Measurements from ENCODE around the gene RASGEF1C.
A peak's percentile ranks its signal among the peaks of the same experiment; 100 is the strongest.
"Not testable (repeated sequence)": the region's sequence is repeated elsewhere in the genome, so short reads cannot be mapped to it uniquely, and the experiment has no call there.

The RASGEF1C gene

DNA sequence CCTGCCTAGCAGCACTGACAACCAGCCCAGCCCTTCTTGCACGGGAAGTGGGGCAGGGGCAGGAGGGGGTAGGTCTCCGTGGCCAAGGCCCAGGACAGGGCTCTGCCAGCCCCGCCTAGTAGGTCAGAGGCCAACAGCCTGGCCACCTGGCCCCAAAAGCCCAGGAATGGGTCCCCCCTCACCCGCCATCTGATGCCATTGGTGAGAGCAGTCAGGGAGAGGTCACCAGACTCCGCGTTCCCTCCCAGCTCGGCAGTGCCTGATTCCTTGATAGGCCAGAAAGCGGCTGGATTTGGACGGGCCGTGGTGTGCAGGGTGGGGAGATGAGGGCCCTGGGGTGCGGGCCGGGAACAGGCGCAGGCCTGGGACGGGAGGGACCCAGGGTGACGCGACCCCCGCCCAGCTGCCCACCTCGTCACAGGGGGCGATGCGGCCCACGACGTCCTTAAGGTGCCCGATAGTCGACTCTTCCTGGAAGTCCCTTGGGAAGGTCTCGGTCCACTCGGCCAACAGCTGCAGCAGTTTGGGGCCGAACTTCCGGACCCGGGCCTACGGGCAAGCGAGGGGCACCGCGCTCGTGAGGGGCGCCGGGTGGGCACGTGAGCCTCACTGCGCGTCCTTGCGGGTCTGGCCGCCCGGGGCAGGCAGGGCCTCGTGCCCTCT is 72.9 kb downstream of the RASGEF1C start:
- DNase-seq (ENCODE audit: low spot score), result no peak

DNA sequence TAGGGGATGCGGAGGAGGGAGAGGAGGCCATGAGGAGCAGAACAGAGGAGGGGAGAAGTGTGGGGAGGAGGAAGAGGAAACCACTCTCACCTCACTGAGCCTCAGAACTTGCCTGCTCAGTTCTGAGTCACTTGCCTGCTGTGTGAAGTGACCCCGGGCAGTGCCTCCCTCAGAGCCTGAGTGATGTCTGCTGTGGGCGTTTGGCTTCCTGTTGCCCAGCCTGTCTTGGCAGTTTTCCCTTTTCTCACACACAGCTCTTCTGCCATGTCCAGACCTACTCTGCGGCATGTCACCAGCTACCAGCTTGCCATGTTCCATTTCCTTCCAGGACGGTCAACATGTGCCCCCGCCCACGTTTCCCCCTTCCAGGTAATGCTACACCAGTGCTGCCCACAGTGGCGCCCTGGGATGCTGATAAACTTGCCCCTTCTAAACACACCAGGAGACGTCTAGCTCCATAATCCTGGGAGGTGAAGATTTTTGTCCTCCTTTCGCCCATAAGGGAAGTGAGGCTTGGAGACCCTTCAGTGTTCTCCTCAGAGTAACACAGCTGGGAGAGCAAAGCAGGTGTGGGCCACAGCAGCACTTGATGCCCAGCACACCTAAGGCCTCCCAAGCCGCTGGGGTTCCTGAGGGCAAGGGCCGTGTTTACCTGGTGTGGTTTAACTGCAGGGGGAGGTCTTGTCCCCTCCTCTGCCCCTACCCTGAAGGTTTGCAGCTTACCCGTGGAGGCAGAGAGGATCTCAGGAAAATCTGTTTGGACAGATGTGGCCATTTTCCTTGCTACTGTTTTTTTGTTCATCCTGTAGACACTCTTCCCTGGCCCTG is 73.7 kb downstream of the RASGEF1C start:
- DNase-seq (ENCODE audit: low spot score), result no peak

DNA sequence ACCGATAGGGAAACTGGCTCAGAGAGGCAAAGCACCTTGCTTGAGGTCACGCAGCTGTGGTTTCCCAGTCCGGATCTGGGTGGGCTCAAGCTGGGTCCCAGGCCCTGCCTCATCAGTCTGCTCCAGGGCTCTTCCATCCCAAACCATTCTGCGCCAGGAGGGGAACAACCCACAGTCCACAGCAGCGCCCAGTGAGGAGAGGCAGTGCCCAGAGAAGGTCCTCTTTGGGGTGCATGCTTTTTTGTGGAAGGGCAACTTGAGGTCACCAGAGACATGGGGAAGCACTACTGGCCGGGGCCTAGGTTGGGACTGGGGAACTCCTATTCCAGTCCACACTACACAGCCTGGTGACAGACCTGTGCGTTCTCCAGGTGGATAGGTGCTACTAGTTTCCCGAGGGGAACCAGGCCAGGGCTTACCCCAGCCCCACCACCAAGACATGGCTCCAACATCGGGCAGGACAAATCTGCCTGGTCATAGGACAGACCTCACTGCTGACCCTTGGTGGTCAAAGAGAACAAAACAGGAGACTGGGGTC is 75.0 kb downstream of the RASGEF1C start:
- no peak for DNase-seq (ENCODE audit: low spot score)

DNA sequence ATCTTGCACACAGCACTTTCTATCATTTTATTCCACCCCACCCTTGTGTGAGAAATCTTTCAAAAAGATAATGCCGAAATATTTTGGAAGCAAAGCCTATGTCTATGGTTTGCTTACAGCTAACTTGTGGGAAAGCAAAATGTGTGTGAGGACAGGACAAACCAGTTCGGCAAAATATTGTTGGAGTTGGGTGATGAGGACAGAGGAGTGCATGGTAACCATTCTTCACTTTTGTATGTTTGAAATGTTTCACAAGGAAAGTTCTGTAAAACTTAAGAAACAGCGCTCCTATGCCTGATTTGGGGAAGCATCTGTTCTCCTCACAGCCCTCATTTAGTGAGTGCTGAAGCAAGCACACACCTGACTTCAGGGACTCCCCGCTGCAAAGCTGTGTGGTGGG is 75.5 kb downstream of the RASGEF1C start:
- DNase-seq (ENCODE audit: low spot score), result no peak

DNA sequence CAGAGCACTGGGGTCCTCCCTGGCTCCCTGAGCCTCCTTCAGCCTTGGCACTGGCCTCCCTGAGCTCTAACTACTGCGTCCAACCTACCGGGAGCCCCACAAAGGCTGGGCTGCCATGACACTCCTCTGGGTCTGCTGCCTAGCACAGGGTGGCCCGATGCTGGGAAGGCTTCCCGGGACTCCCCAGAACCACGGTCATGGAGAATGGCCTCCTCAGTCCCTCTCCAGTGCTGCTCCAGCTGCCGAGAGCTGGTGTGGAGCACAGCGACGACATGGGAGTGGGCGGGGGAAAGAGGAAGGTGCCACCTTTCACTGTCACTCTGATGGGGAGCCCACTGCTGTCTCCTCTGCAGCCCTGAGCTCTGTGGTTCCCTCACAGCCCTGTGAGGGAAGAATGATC is 76.0 kb downstream of the RASGEF1C start:
- DNase-seq (ENCODE audit: low spot score), result no peak

DNA sequence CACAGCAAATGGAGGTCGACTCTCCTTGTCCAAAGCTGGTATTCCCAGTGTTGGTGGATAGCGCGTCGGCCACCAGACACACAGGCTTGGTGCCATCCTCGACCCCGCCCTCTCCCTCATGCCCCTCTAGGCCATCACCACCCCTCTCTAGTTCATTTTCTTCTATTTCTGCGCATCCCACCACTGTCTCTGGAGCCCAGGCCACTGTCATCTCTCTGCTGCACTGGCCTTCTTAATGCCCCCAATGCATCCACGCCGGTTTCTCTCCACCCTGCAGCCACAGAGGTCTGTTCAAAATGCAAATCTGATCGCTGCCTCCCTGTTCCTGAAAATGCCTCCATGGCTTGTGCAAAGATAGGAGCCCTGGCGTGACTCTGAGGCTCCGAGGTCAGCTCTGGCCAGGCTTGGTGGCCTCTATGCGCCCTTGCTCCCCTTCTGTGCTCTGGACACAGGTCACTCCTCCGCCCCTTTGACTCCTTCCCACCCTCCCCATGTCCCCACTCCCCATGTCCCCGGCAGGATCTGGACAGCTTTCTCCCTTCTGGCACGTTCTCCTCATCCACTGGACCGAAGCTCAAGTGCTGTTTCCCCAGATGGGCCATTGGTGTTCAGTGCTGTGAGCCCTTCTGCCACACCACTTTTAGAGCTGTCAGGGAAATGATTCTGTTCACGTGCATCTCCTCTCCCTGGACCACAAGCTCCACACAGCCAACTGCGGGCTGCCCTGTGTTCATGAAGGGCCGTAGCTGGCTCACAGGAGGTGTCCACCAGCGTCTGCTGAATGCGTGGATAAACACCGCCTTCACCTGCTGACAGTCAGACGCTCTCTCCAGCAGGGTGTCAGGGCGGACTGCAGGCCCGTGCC is 77.9 kb downstream of the RASGEF1C start:
- DNase-seq (ENCODE audit: low spot score), result no peak

DNA sequence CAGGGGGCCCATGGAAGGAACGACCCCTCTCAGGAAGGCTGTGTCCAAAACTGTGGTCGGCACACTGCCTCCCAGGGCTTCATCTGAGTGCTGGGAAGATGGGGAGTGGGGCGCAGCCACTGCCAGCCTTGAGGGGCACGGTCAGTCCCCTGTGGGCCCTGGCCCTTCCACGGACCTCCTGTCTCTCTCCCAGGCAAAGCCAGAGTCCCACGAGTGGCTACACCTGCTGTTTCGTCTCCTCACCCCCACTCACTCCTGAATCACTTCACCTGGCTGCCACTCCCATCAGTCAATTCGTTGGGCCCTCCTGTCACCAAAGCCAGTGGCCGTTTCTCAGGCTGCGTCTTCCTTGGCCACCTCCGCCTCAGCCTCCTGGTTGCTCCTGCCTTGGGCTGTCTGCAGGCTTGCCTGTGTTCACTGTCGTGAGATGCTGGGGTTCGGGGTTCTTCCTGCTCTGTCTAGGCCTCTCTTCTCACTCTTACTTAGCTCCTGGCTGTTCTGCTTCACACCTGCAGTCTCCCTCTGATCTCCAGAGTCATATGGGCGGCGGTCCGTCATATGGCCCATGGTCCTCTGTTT is 78.6 kb downstream of the RASGEF1C start:
- no peak for DNase-seq (ENCODE audit: low spot score)

DNA sequence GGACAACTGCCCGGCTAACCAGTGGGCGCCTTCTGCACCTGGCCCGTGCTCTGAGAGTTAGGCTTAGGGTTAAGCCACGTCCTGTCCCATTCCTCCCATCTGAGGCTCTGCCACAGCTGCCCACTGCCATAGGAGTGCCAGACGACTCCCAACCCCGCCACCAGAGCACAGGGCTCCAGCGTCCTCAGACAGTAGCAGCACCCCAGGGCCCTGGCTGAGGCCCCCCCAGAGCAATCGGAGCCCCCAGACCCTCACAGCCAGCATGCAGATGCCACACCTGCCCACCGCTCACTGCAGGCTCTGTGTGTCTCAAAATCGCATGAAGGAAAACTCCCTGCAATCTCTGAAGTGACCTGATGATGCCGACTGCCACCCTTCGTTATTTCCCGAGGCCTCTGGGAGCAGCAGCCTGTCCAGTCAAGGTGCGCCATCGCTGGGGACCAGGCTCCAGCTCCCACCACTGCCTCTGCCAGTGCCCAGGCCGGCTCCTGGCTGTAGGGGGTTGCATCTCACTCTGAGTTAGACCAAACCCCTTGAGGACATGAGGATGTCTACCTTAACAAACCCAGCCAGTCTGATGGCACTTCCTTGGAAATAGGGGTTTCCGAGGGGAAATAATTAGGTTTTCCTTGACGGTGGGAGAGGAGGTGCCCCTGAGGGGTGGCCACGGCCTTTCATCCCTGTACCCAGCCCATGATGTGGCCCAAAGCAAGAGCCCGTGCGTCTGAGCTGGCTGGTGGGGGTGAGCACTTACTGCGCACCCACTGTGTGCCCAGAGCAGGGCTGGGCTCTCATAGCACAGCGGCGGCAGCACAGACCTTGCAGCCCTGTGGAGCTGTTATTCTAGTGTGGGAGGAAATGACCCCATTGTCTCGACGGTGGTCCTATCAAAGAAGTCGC is 79.5 kb downstream of the RASGEF1C start:
- DNase-seq (ENCODE audit: low spot score), result no peak

DNA sequence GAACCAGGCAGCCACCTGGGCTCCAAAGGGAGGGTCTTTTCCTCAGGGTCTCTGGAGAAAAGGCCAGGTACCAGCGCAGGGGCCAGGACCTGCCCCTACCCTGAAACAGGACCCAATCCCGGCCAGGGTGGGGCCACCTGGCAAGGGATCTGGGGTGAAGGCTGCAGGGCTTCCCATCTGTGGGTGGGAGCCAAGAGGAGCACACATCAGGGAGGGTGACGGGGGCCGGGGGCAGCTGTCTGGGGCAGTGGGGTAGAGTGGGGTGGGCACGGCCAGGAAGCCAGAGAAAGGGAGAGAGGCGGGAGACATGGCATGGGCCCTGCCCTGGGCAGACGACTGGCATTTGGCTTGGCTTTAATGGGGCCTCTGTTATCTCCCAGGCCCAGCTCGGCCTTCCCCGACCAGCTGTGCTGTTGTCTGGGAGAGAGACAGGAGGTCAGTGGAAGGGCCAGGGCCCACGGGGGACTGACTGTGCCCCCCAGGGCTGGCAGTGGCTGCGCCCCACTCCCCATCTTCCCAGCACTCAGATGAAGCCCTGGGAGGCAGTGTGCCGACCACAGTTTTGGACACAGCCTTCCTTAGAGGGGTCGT is 80.2 kb downstream of the RASGEF1C start:
- DNase-seq (ENCODE audit: low spot score), result no peak

DNA sequence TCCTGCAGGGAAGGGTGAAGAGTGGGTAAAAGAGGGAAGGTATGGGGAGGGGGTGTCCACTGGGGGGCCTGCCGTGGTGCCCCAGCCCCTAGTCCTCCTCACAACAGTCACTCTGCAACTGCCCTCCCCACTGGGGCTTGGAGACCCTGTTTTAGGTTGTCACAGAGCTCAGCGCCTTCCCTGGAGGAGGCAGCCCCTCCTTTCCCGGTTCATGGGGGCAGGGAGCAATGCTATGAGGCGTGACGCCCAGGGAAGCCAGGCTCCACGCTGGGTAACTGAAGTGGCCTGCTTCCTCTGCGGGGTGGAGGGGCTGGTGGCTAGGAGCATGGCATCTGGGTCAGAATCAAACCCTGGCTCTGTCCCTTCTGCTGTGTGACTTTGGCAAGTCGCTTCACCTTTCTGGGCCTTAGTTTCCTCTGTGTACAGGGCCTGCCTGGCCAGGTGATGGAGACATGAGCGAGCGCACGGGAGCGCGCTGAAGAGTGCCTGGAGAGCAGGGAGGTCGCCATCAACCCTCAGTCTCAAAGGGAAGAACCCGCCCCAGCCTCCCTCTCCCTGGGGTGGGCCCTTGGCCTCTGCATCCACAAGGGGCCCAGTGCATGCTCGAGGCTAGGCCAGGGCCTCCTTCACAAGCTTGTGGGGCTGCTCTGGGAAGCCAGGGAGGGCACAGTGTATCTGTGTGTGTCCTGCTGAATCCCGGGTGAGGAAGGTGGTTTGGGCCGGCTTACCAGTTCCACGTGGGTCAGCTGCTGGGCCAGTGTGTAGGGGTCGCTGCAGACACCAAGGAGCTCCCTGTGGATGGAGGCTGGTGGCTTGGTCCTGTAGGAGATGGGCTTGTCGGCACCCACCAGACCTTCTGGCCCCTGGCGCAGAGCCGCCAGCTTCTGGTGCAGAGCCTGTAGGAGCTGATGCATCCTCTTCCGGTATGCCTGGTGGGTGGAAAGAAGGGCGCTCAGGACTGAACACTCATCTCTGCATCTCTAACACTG is 81.0 kb downstream of the RASGEF1C start:
- no peak for DNase-seq (ENCODE audit: low spot score)

DNA sequence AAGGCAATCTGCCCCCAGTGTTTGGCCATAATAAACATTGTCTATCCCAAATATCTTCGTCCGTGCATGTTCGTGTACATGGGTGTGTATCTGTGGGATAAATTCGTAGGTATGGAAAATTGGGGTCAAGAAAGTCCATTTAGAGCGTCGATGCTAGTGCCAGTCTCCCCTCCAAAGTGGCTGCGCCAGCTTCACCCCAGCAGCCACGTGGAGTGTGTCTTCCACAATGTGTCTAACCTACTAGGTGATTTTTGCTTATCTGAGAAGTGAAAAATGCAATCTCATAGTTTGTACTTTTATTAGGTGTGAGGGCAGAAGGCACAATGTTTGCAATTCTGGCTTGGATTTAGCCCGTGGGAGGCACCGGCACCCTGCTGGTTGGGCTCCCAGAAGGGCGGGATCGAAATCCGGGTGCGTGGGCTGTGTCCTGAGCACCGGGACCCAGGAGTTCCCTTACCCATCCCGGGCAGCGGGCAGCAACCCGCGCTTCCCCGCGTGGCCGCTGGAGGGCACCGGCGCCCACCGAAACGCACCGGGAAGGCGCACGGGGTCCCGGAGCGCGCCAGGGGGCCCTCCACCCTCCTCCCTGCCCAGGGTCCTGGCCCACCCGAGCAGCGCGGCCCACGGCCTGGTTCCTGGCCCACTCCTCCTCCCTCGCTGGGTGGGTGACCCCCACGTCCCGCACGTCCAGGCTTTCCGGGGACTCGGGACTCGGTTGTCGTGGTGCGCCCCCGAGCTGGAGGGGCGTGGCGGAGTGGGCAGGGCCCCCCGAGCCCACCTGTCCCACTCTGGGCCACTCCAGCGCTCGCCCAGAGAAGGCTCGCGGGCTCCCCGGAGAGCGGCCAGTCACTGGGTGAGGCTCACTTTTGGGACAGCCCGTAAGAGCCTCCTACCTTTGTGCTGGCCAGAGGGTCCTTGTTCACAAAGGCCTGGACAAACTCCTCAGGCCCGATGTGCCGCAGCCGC is 82.0 kb downstream of the RASGEF1C start:
- peak; percentile 65 for DNase-seq (ENCODE audit: low spot score)

DNA sequence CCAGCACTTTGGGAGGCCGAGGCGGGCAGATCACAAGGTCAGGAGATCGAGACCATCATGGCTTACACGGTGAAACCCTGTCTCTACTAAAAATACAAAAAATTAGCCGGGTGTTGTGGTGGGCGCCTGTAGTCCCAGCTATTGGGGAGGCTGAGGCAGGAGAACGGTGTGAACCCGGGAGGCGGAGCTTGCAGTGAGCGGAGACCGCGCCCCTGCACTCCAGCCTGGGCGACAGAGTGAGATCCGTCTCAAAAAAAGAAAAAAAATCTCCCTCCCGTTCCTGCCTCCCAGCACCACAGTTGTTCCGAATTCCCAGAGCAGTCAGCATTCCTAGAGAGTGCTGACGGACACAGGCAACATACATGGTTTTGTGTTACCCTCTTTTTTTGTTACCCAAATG is 82.9 kb downstream of the RASGEF1C start:
- not testable (repeated sequence) for DNase-seq (ENCODE audit: low spot score)

DNA sequence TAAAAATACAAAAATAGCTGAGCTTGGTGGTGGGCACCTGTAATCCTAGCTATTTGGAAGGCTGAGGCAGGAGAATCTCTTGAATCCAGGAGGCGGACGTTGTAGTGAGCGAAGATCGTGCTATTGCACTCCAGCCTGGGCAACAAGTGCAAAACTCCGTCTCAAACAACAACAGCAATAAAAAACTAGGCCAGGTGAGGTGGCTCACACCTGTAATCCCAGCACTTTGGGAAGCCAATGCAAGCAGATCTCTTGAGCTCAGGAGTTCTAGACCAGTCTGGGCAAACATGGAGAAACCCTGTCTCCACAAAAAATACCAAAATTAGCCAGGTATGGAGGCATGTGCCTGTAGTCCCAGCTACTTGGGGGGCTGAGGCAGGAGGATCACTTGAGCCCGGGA is 84.3 kb downstream of the RASGEF1C start:
- DNase-seq (ENCODE audit: low spot score), result not testable (repeated sequence)

DNA sequence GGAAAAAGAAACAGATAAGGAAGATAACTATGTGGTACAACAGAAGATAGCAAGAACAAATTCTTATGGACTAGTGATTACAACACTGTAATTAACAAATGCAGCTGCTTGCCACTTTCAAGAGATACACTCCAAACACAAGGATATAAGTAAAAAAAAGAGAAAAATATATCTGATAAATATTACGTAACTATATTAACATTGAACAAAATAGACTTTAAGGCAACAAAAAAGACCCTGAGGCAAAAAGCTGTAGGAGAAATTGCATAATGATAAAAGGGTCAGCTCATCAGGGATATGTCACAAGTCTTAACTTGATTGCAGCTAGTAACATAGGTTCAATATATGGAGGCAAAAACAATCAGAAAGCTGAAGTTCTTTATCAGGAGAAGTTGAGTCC is 86.1 kb downstream of the RASGEF1C start:
- DNase-seq (ENCODE audit: low spot score), result no peak

DNA sequence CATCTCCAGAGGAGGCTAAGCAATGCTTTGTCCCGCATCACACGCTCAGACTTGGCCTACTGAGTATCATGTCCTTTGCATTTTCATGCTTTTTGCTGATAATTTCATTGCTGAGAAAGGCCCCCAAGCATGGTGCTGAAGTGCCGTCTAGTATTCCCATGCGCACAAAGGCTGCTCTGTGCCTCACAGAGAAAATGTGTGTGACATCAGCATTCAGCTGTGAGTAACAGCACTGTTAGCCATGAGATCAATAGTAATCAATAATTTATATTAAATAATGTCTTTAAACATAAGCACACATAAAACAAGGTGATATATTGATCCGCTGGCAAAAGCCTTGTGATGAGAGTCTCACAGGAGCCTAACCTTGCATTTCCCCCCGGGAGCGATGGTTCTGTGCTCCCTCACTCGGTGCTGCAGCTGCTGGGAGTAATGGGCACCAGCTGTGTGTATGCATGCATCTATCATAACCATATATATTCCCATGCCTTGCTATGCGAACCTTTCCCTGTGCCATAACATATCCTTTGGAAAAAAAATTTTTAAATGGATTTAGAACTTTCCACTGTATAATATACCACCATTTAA is 87.1 kb downstream of the RASGEF1C start:
- DNase-seq (ENCODE audit: low spot score), result no peak

DNA sequence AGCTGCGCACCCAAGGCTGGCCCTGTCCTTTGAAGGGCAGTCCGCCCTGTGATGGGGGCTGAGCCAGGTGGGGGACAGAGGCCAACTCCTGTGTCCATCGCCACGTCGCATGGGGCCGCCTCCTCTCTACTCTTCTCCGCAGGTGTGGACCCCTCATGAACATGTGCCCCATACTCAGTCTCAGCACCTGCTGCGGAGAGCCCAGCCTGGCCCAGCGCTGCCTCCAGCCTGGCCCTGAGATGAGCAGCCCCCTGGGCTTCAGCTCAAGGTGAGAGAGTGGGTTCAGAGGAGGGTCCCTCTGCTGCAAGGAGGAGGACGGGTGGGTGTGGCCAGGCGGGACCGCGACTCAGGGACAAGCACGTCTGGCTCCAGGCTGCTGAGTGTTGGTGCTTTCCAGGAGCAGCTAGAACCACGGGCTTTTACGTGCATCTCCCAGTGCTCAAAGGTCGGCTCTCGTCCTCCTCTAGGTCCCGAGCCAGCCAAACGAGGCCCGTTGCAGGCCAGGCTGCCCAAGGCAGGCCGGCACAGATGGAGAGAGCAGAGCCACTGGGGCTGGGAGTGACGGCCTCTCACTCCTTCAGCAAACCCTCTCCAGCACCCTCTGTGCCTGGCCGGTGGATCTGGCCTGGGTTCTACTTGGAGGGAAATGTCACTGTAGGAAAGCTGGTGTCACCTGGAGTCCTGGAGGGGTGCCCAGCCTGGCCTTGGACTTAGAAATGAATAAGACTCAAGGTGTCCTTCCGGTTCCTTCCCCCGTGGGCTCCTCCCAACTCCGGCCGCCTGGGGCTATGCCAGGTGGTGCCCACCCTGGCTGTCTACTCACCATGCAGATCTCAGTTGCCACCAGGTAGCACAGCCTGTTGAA is 88.5 kb downstream of the RASGEF1C start:
- no peak for DNase-seq (ENCODE audit: low spot score)

DNA sequence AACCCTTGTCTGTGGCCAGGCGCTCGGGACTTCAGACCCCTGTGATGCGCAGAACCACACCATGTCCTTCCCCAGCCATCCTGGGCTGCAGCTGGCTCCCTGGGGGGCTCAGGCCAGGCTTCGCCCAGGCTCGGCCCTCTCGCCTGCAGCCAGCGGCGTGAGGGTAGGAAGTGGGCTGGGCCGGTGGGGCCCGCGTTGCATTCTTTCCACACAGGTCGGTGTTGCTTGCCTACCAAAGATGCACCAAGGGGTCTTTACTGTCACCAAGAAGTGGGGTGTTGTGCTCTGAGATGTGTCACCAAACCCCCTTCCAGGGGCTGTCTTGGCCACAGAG is 89.1 kb downstream of the RASGEF1C start:
- no peak for DNase-seq (ENCODE audit: low spot score)
